Karpas-422 (cell line): ENCODE data around the gene NEDD4L. TPM values are rescaled to one million over a fixed set of nuclear protein-coding genes. Genes with fewer than 3 reads are reported as not detected.
A peak's percentile ranks its signal among the peaks of the same experiment; 100 is the strongest.

ENCODE experiments used
- DNase-seq: peaks from one replicate; pipeline ENCODE4 v3.0.0-alpha.2; 2015
- H2AFZ ChIP-seq: fragments of 200-600 bp; sonication (generic); 2 replicates; pipeline ENCODE4 v1.6.1; 2014; ENCODE audit warnings: antibody characterized with exemption, low read length, mixed read lengths
- H3K27ac ChIP-seq: fragments of 200-600 bp; sonication (generic); 2 replicates; pipeline ENCODE4 v1.5.1; 2014; ENCODE audit warnings: mild to moderate bottlenecking, low read length, moderate library complexity
- H3K27me3 ChIP-seq: fragments of 200-600 bp; sonication (generic); 2 replicates; pipeline ENCODE4 v1.6.1; 2014; ENCODE audit warnings: low read length, mixed read lengths
- H3K36me3 ChIP-seq: fragments of 200-600 bp; sonication (generic); 2 replicates; pipeline ENCODE4 v1.6.1; 2014; ENCODE audit warnings: low read length, mixed read lengths; ENCODE audit not compliant: insufficient read depth
- H3K4me1 ChIP-seq: fragments of 200-600 bp; sonication (generic); 2 replicates; pipeline ENCODE4 v1.6.1; 2014; ENCODE audit warnings: mild to moderate bottlenecking, low read length, mixed read lengths
- H3K4me2 ChIP-seq: fragments of 200-600 bp; sonication (generic); 2 replicates; pipeline ENCODE4 v1.6.1; 2014; ENCODE audit warnings: low read length, low read depth, mild to moderate bottlenecking; ENCODE audit not compliant: poor library complexity, severe bottlenecking
- H3K4me3 ChIP-seq: fragments of 200-600 bp; sonication (generic); 2 replicates; pipeline ENCODE4 v1.5.1; 2014; ENCODE audit warnings: mild to moderate bottlenecking, antibody characterized with exemption, low read length, mixed read lengths
- H3K79me2 ChIP-seq: fragments of 200-600 bp; sonication (generic); 2 replicates; pipeline ENCODE4 v1.6.1; 2014; ENCODE audit warnings: mild to moderate bottlenecking, low read length, mixed read lengths
- H3K9ac ChIP-seq: fragments of 200-600 bp; sonication (generic); 2 replicates; pipeline ENCODE4 v1.6.0; 2014; ENCODE audit warnings: low read length
- H3K9me2 ChIP-seq: fragments of 200-600 bp; sonication (generic), shearing (Covaris generic); replicated peaks from 2 replicates; pipeline ENCODE4 v1.6.0; 2014; ENCODE audit warnings: mild to moderate bottlenecking, low read length, moderate library complexity; ENCODE audit not compliant: insufficient read depth
- H3K9me3 ChIP-seq: fragments of 300-700, 200-600 bp; sonication (generic); 2 replicates; pipeline ENCODE4 v1.6.1; 2014; ENCODE audit warnings: low read length, mixed read lengths
- H4K20me1 ChIP-seq: fragments of 200-600 bp; sonication (generic); 2 replicates; pipeline ENCODE4 v1.6.1; 2014; ENCODE audit warnings: mild to moderate bottlenecking, antibody characterized with exemption, low read length, low read depth; ENCODE audit not compliant: insufficient read depth
- total RNA-seq: library from RNA; depleted of rRNA; stranded (reverse); fragments of >200 nt; shearing (Covaris generic); gene quantifications from 2 replicates; pipeline ENCODE4 v1.2.3, GENCODE V29; 2014; ENCODE audit warnings: low replicate concordance

Gene NEDD4L
- total RNA-seq, 1 experiment from 2014 or later: 17.1 TPM

DNA sequence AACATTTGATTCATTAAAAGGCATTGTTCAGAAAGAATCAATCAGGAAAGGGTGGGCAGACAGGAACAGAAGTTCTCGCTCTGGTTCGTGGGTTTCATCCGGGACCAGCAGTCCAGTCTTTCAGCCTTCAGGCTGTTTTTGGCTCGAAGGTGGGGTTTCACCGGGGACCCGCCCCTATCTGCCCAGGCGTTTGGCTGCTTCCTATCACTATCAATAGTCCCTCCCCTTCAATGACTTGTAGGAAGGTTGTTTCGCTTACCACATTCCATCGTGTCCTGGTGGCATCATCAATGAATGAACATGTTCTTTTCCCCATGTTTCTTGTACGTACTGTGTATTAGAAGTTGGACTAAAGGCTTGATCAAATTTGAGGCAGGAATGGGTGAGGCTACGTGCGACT is 130.3 kb downstream of the NEDD4L start:
- H3K9ac ChIP-seq: no peak overlapping the region
- no peak overlapping the region for H3K27ac ChIP-seq

DNA sequence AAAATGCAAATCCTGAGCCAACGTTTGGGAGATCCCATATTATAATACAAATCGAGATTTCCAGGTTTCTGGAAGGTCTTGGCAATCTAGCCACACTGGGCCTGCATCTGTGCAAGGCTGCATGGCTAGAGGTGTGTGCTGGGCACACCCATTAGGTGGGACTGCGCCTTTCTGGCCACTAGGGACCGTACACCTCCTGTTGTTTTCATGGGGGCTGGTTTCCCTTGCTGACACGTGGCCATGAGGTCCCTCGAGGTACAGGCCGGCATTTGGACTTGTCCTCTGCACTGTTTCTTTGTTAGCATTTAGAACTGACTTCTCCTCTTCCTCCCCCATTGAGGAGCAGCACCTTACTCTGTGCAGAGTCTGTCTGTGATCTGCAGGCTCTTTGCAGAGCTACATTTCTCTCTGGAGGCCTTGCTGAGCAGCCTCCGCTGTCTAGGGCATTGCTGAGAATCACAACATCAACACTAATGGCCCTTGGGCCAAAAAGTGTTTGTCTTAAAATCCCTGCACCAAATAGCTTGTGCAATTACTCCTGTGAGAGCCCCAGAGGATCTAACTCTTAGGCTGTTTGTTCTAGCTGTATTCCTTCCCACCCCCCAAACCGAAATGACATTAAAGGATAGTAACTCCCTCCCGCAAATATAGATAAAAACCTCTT is 131.2 kb downstream of the NEDD4L start:
- Histone ChIP-seq H3K9me3 (no peaks in the 10 kb centered on the region), H3K9me2 (no peaks in the 10 kb centered on the region), H3K27ac (no peak overlapping the region), H3K36me3 (no peaks in the 10 kb centered on the region), H3K4me2 (no peak overlapping the region), H3K4me3 (no peak overlapping the region), H2AFZ (no peak overlapping the region), H4K20me1 (peaks cover 20% of the 10 kb centered on the region), H3K79me2 (no peaks in the 10 kb centered on the region), H3K9ac (no peak overlapping the region), H3K4me1 (no peaks in the 10 kb centered on the region), H3K27me3 (no peaks in the 10 kb centered on the region)
- no peak for DNase-seq

More for the DNA sequence above, 130.3 kb downstream of the NEDD4L start:
- Histone ChIP-seq H3K4me3 (no peak overlapping the region), H3K79me2 (no peaks in the 10 kb centered on the region), H3K9me3 (no peaks in the 10 kb centered on the region), H3K36me3 (no peaks in the 10 kb centered on the region), H2AFZ (no peak overlapping the region), H3K4me1 (no peaks in the 10 kb centered on the region), H4K20me1 (peaks cover 16% of the 10 kb centered on the region; the same call in 1 of the 2 replicates), H3K27me3 (no peaks in the 10 kb centered on the region), H3K4me2 (no peak overlapping the region), H3K9me2 (no peaks in the 10 kb centered on the region)
- DNase-seq: no peak

DNA sequence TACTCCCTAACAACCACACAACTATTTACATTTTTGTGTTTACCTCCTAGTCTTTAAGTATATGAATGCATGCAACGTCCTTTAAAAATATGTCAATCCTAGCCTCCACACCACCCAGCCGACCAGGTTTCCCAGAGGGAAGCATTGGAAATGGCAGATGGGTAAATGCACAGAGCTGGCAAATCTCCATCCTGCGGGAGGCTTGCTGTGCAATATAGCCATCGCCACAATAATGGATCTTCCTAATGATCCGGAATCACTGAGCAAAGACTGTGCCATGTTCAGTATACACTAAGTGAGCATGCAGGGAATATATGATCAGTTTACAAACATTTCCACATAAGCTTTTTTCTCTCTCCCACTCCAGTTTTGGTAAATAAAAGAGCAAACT is 131.8 kb downstream of the NEDD4L start:
- H2AFZ ChIP-seq: no peak overlapping the region

DNA sequence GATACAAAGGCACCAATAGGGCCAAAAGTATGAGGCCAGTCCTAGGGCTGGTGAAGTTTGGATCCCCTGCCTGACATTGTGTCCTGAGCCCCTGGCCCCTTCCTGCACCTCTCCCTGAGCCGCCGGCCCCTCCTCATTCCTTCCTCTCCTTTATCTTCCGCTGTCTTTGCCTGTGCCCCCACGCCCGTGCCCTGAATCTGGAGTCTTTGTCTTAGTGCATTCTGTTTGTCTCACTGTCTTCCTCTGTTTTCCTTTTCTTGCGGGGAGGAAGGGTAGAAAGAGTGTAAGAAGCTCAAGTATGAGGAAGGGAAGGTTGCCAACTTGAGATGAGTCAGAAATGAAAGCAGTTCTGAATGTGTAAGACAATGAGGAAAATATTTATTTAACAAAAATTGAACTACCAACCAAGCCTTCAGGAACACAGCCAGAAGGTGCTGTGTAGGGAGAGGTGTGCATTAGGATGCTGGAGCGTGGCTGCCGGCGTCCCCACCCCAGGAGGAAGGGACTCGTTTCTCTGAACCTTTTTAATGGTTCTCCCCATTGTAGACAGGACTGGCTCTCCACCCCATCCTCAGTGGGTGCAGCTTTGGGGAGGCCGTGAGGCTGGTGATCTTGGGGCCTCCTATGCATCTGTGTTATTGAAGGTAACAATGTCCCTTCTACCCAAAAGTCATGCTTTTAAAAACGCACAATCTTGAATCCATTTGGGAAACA is 133.1 kb downstream of the NEDD4L start:
- Histone ChIP-seq H3K9me2 (no peaks in the 10 kb centered on the region), H3K4me3 (no peak overlapping the region), H3K27ac (no peak overlapping the region), H3K4me2 (no peak overlapping the region), H3K27me3 (no peaks in the 10 kb centered on the region), H3K4me1 (no peaks in the 10 kb centered on the region), H3K9ac (no peak overlapping the region), H3K9me3 (no peaks in the 10 kb centered on the region), H4K20me1 (peaks cover 26% of the 10 kb centered on the region), H2AFZ (no peak overlapping the region), H3K36me3 (no peaks in the 10 kb centered on the region), H3K79me2 (no peaks in the 10 kb centered on the region)
- no peak for DNase-seq

More for the DNA sequence above, 131.8 kb downstream of the NEDD4L start:
- H3K36me3 ChIP-seq: no peaks in the 10 kb centered on the region
- peaks cover 25% of the 10 kb centered on the region for H4K20me1 ChIP-seq
- no peaks in the 10 kb centered on the region for H3K4me1 ChIP-seq
- no peak overlapping the region for H3K27ac ChIP-seq
- no peak overlapping the region for H3K4me3 ChIP-seq
- no peaks in the 10 kb centered on the region for H3K27me3 ChIP-seq
- H3K4me2 ChIP-seq: no peak overlapping the region
- H3K79me2 ChIP-seq: no peaks in the 10 kb centered on the region
- H3K9me2 ChIP-seq: no peaks in the 10 kb centered on the region
- no peak overlapping the region for H3K9ac ChIP-seq
- no peaks in the 10 kb centered on the region for H3K9me3 ChIP-seq
- no peak for DNase-seq

DNA sequence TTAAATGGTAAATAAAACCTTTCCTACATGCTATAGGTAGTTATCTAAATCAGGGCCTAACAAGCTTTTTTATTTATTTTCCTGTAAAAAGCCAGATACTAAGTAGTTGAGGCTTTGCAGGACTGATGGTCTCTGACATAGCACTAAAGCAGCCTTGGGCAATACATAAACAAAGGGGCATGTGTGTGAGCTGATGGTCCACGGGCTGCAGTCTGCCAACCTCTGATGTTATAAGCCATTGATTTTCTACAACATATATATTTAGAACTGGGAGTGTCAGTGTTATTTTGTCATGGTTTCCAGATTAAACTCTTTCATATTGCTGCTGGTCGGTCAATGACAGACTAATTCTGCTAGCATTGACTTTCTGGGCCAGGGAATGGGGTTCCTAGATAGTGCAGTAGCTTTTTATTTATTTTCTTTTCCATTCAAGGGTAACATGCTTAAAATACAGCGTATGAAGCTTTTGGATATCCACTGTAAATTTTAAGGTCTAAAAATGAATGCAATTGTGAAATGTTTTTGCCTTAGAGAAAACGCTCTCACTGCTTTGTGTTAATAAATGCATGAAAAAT is 134.0 kb downstream of the NEDD4L start:
- Histone ChIP-seq H3K4me3 (no peak overlapping the region), H3K79me2 (no peaks in the 10 kb centered on the region), H2AFZ (no peak overlapping the region), H3K27ac (no peak overlapping the region), H3K4me1 (no peaks in the 10 kb centered on the region), H3K4me2 (no peak overlapping the region), H3K27me3 (no peaks in the 10 kb centered on the region), H3K9ac (no peak overlapping the region), H3K9me2 (no peaks in the 10 kb centered on the region), H4K20me1 (peaks cover 23% of the 10 kb centered on the region), H3K9me3 (no peaks in the 10 kb centered on the region), H3K36me3 (no peaks in the 10 kb centered on the region)
- DNase-seq: no peak

DNA sequence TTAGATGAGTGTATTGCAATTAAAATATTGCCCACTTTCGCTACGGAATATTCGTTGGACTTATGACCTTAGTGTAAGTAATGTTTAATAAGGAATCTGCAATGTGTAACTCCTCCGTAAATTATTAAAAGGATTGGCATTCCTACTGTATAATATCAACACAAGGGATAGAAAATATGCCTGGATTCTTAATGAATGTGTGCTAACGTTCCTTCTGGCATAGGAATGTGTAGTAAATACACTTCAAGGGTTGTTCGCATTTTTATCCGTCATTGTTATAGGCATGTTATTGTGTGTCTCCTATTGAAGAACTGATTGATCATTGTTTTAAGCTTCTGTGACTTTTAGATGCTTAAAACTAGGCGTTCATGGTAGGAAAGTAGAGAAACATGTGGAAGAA is 134.5 kb downstream of the NEDD4L start:
- Histone ChIP-seq H3K9me3 (no peaks in the 10 kb centered on the region), H3K27ac (no peak overlapping the region), H3K36me3 (no peaks in the 10 kb centered on the region), H3K79me2 (no peaks in the 10 kb centered on the region), H3K9me2 (no peaks in the 10 kb centered on the region), H3K4me1 (no peaks in the 10 kb centered on the region), H2AFZ (no peak overlapping the region), H3K4me2 (no peak overlapping the region), H3K4me3 (no peak overlapping the region), H4K20me1 (peaks cover 23% of the 10 kb centered on the region), H3K27me3 (no peaks in the 10 kb centered on the region), H3K9ac (no peak overlapping the region)
- DNase-seq: no peak

DNA sequence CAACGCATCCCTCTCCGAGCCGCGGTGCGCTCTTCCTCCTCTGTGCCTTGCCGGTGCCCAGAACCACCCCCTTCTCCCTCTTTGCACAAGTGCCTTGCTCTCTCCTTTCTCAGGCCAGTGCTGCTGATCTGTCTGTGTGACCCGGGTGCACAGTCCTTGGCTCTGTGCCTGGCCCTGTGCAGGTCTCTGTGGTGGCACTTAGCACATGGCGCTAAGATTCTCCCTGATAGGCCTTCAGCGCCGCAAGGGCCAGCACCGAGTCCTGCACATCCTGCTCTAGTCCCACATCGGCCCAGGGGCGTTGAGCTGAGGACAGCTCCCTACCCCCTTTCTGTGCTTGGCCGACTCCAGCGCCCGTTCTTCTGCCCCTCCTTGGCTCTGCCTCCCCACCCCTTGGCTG is 136.1 kb downstream of the NEDD4L start:
- Histone ChIP-seq H3K4me3 (no peak overlapping the region), H3K27me3 (no peaks in the 10 kb centered on the region), H3K36me3 (no peaks in the 10 kb centered on the region), H3K9me2 (no peaks in the 10 kb centered on the region), H3K4me1 (no peaks in the 10 kb centered on the region), H3K79me2 (no peaks in the 10 kb centered on the region), H3K27ac (no peak overlapping the region), H3K9ac (no peak overlapping the region), H3K4me2 (no peak overlapping the region), H3K9me3 (no peaks in the 10 kb centered on the region), H4K20me1 (peaks cover 18% of the 10 kb centered on the region), H2AFZ (no peak overlapping the region)
- no peak for DNase-seq

DNA sequence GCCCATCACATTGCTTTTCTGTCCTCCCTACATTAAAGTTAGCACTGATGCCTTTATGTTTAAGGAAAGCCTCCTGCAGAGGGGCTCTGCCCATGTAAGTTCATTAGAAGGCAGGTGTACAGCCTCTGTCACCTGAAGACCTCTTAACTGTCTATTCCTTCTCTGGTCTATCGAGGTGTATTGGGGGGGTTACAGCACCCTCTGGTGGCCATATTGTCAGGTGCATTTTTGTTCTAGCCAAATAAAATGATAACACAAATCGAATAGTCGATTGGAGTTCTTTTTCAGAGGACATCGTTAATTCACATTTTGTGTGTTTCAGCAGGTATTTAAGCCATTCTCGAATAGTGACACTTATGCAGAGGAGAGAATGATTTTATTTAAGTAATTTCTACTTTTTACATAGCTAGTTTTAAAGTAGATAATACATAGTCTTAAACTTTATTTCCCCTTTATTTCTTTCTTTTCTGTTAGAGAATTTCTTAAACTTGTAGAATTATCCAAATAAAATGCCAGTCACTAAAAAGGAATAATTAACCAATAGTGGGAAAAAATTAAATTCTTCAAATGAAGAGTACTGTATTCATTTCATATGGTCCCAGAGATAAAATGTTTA is 136.8 kb downstream of the NEDD4L start:
- Histone ChIP-seq H3K36me3 (no peaks in the 10 kb centered on the region), H3K9me2 (no peaks in the 10 kb centered on the region), H3K27me3 (no peaks in the 10 kb centered on the region), H3K27ac (no peak overlapping the region), H3K4me1 (no peaks in the 10 kb centered on the region), H4K20me1 (peaks cover 11% of the 10 kb centered on the region), H3K9me3 (no peaks in the 10 kb centered on the region), H3K4me2 (no peak overlapping the region), H3K9ac (no peak overlapping the region), H3K79me2 (no peaks in the 10 kb centered on the region), H3K4me3 (no peak overlapping the region), H2AFZ (no peak overlapping the region)
- peak; percentile 84 for DNase-seq
